Tibial nerve (tissue), 3 donors: Measurements from ENCODE around the gene BUB1.

Experiments
- CTCF ChIP-seq, 5 experiments: fragments of 200-600 bp in 3 of 5; fragments of 450-650 bp in 2 of 5; sonication (generic) in 3 of 5; IDR thresholded peaks; one replicate each; pipeline ENCODE4 v1.5.1; 2016 to 2019; ENCODE audit warnings: antibody characterized with exemption in 5 of 5, mild to moderate bottlenecking in 3 of 5, moderate library complexity in 2 of 5
- POLR2A ChIP-seq, 2 donors: fragments of 450-650 bp; IDR thresholded peaks; one replicate each; pipeline ENCODE4 v1.6.1; 2017; ENCODE audit warnings: antibody characterized with exemption in 2 of 2, mild to moderate bottlenecking in 2 of 2, moderate library complexity in 2 of 2

GRCh38 chr2:110657724-110658305 is 20.0 kb downstream of the BUB1 start:
- no peak for TF ChIP-seq CTCF (IDR thresholded peaks at IDR 0.05)
- no peak for TF ChIP-seq POLR2A (IDR thresholded peaks at IDR 0.05)
